DMS 273 (cell line): ENCODE data around the gene DMPK.
A peak's percentile ranks its signal among the peaks of the same experiment; 100 is the strongest.

ENCODE experiments used
- DNase-seq: peaks from one replicate; lab custom pipeline; 2025; ENCODE audit not compliant: unreplicated experiment; lab: John Stamatoyannopoulos, UW

The DMPK gene

GRCh38 chr19:45789035-45789786 is 6.9 kb upstream of the DMPK start:
- no peak for DNase-seq

GRCh38 chr19:45786533-45786894 is 4.2 kb upstream of the DMPK start:
- DNase-seq = no peak

GRCh38 chr19:45785781-45786532 is 3.7 kb upstream of the DMPK start:
- peak; percentile 61 for DNase-seq

- DNase-seq = peak; percentile 84
Measured at GRCh38 chr19:45785097-45785496, 2.8 kb upstream of the DMPK start.

- no peak for DNase-seq
Measured at GRCh38 chr19:45784096-45784495, 1.8 kb upstream of the DMPK start.

GRCh38 chr19:45782820-45783785 is 813 bp upstream of the DMPK start:
- peak; percentile 51 for DNase-seq

- peak; percentile 92 for DNase-seq
Measured at GRCh38 chr19:45781214-45782161, 802 bp downstream of the DMPK start.

GRCh38 chr19:45780448-45781213 is 1.7 kb downstream of the DMPK start:
- no peak for DNase-seq

- DNase-seq = no peak
Measured at GRCh38 chr19:45780146-45780447, 2.2 kb downstream of the DMPK start.

GRCh38 chr19:45779231-45780145 is 2.8 kb downstream of the DMPK start:
- peak; percentile 38 for DNase-seq

GRCh38 chr19:45778010-45778661 is 4.2 kb downstream of the DMPK start:
- no peak for DNase-seq

GRCh38 chr19:45777395-45777961 is 4.8 kb downstream of the DMPK start:
- DNase-seq = no peak

GRCh38 chr19:45774765-45775164 is 7.5 kb downstream of the DMPK start:
- peak; percentile 41 for DNase-seq

- DNase-seq = peak; percentile 75
Measured at GRCh38 chr19:45773384-45773783, 8.9 kb downstream of the DMPK start.

GRCh38 chr19:45772912-45773311 is 9.4 kb downstream of the DMPK start:
- DNase-seq = no peak

- no peak for DNase-seq
Measured at GRCh38 chr19:45772130-45772840, 10.0 kb downstream of the DMPK start.

- DNase-seq = no peak
Measured at GRCh38 chr19:45771311-45771933, 10.9 kb downstream of the DMPK start.
